ENCODE results near the gene CAPZB. TPM values are rescaled to one million over a fixed set of nuclear protein-coding genes. Genes with fewer than 3 reads are reported as not detected.

CAPZB gene
- total RNA-seq, 1 donor from 2014 or later, result 352 TPM

GRCh38 chr1:19325958-19326747 lies 159.2 kb downstream of the CAPZB start:
- TF ChIP-seq, protein P1, sequence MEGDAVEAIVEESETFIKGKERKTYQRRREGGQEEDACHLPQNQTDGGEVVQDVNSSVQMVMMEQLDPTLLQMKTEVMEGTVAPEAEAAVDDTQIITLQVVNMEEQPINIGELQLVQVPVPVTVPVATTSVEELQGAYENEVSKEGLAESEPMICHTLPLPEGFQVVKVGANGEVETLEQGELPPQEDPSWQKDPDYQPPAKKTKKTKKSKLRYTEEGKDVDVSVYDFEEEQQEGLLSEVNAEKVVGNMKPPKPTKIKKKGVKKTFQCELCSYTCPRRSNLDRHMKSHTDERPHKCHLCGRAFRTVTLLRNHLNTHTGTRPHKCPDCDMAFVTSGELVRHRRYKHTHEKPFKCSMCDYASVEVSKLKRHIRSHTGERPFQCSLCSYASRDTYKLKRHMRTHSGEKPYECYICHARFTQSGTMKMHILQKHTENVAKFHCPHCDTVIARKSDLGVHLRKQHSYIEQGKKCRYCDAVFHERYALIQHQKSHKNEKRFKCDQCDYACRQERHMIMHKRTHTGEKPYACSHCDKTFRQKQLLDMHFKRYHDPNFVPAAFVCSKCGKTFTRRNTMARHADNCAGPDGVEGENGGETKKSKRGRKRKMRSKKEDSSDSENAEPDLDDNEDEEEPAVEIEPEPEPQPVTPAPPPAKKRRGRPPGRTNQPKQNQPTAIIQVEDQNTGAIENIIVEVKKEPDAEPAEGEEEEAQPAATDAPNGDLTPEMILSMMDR (IDR thresholded peaks at IDR 0.05), result no peak
- H3K27ac Mint-ChIP-seq (ENCODE audit: unreplicated experiment), result no peak overlapping the region
- H3K9me3 Mint-ChIP-seq (ENCODE audit: low read depth), result no peaks in the 10 kb centered on the region
- no peak for DNase-seq (ENCODE audit: low spot score)
- H3K4me3 Mint-ChIP-seq (ENCODE audit: unreplicated experiment), result no peak overlapping the region
- H3K27me3 Mint-ChIP-seq (ENCODE audit: low read depth), result no peaks in the 10 kb centered on the region
- H3K4me1 Mint-ChIP-seq (ENCODE audit: low read depth), result no peaks in the 10 kb centered on the region
- peaks cover 10% of the 10 kb centered on the region for H3K36me3 Mint-ChIP-seq (ENCODE audit: low read depth)

DNA sequence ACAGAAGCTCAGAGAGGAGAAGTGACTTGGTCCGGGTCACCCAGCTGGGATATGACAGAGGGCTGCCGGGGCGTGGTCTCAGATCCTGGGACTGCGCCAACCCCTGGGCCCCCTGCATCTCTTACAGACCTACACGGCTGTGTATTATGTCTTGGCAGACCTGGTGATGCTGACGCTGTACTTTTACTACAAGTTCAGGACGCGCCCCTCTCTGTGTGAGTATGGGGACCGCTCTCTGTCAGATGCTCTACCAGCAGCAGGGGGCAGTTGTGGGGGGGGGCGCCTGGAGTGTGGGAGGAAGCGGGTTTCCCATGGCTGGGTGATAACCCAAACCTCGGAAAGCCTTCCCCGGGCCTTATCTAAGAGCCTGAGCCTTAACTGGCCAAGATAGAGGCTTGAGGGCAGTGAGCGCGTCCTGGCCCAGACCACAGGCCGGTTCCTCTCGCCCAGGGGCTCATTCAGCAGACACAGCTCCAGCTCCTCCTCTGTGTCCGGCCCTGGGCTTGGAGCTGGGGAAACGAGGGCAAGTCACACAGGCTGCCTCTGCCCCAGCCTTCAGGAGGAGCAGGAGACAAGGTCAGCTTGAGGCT lies 159.9 kb downstream of the CAPZB start:
- Mint-ChIP-seq H3K4me3 (ENCODE audit: unreplicated experiment) (no peak overlapping the region), H3K4me1 (ENCODE audit: low read depth) (no peaks in the 10 kb centered on the region), H3K9me3 (ENCODE audit: low read depth) (no peaks in the 10 kb centered on the region), H3K36me3 (ENCODE audit: low read depth) (peaks cover 12% of the 10 kb centered on the region), H3K27me3 (ENCODE audit: low read depth) (no peaks in the 10 kb centered on the region), H3K27ac (ENCODE audit: unreplicated experiment) (no peak overlapping the region)
- no peak for DNase-seq (ENCODE audit: low spot score)
- TF ChIP-seq, protein P1 (IDR thresholded peaks at IDR 0.05), result no peak

GRCh38 chr1:19324665-19324990 lies 160.7 kb downstream of the CAPZB start:
- Mint-ChIP-seq H3K4me3 (ENCODE audit: unreplicated experiment) (no peak overlapping the region), H3K9me3 (ENCODE audit: low read depth) (no peaks in the 10 kb centered on the region), H3K27ac (ENCODE audit: unreplicated experiment) (no peak overlapping the region), H3K36me3 (ENCODE audit: low read depth) (peaks cover 12% of the 10 kb centered on the region), H3K4me1 (ENCODE audit: low read depth) (no peaks in the 10 kb centered on the region), H3K27me3 (ENCODE audit: low read depth) (no peaks in the 10 kb centered on the region)
- no peak for DNase-seq (ENCODE audit: low spot score)
- TF ChIP-seq, protein P1 (IDR thresholded peaks at IDR 0.05), result no peak

- H3K4me3 Mint-ChIP-seq (ENCODE audit: unreplicated experiment), result no peak overlapping the region
- no peak overlapping the region for H3K27ac Mint-ChIP-seq (ENCODE audit: unreplicated experiment)
- TF ChIP-seq, protein P1 (IDR thresholded peaks at IDR 0.05), result no peak
- H3K36me3 Mint-ChIP-seq (ENCODE audit: low read depth), result peaks cover 14% of the 10 kb centered on the region
- no peaks in the 10 kb centered on the region for H3K27me3 Mint-ChIP-seq (ENCODE audit: low read depth)
- no peak for DNase-seq (ENCODE audit: low spot score)
- H3K9me3 Mint-ChIP-seq (ENCODE audit: low read depth), result no peaks in the 10 kb centered on the region
- H3K4me1 Mint-ChIP-seq (ENCODE audit: low read depth), result peaks cover 4% of the 10 kb centered on the region
These were observed 161.2 kb downstream of the CAPZB start for GRCh38 chr1:19323987-19324664.

- TF ChIP-seq, protein P1 (IDR thresholded peaks at IDR 0.05), result no peak
- DNase-seq (ENCODE audit: low spot score), result peak; percentile 46
- Mint-ChIP-seq H3K27ac (ENCODE audit: unreplicated experiment) (no peak overlapping the region), H3K27me3 (ENCODE audit: low read depth) (no peaks in the 10 kb centered on the region), H3K9me3 (ENCODE audit: low read depth) (no peaks in the 10 kb centered on the region), H3K4me1 (ENCODE audit: low read depth) (peaks cover 15% of the 10 kb centered on the region), H3K4me3 (ENCODE audit: unreplicated experiment) (no peak overlapping the region), H3K36me3 (ENCODE audit: low read depth) (peaks cover 23% of the 10 kb centered on the region)
These were observed 162.9 kb downstream of the CAPZB start for GRCh38 chr1:19322481-19322880.

Measured in chondrocyte (in vitro differentiated cells).